ENCODE results near the gene CCDC197.

The CCDC197 gene

DNA sequence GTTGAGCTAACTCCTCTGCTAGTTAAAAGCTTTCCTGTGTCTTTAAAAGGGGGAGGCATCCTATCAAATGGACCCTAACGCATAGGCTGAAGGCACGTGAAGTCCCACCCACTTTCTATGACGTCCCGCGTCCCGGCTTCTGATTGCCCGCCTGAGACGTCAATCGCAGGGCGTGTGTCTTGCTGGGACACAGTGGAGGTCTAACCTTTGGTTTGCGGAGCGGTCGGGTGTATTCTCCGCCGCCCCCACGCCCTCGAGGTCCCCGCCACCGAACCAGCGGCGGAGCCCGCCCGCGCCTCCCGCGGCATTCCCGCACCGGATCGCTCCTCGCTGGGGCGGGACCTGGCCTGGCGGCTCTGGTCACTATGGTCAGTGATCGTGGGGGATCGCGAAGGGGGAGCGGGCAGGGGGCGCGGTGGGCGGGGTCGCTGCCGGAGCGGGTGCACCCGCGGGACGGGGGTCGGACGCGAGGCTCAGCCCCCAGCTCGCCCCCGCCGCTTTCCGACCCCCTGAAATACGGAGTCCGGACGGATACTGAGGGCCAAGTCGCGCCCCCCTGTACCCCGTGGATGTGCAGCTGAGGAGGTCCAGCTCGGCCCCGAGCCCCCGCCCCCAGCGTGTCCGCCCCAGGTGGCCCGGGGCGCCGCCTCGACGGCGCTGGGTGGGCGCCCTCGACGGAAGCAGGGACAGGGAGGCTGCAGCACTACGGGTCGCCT, 29.2 kb downstream of the CCDC197 start, which contains the start of gene OTUB2:
Gene OTUB2 (plus strand): TSS at position 168 of the 716 bp plus-strand sequence. CDS start 198 bp downstream, at position 366.
- peak; percentile 98 for DNase-seq (ENCODE audit: low read depth)

DNA sequence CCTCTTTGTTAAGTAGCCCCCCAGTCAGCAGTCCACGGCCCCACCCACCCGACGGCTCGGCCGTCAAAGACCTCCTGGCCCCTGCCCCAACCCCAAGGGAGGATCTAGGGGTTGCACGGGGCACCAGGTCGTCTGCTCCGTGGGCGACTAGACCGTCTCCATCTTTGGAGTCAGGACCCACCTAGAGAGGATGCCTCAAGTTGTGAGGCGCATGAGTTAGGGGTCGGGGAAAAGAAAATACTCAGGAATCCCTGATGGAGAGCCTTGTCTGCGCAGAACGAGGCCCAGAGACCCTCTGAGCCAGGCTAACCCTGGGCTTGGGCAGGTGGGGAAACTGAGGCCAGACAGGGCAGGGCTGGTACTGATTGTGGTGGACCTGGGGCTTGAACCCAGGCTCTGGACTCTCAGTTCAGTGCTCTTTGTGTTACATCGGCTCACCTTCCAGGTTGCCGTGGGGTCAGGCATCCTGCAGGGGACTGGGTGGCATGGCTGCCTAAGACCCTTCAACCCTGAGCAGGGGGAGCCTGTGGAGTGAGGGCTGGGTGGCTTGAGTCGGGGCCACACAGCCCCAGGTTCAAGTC, 29.9 kb downstream of the CCDC197 start:
- no peak for DNase-seq (ENCODE audit: low read depth)

- no peak for DNase-seq (ENCODE audit: low read depth)
Measured at GRCh38 chr14:94027566-94028449, 30.7 kb downstream of the CCDC197 start.

DNA sequence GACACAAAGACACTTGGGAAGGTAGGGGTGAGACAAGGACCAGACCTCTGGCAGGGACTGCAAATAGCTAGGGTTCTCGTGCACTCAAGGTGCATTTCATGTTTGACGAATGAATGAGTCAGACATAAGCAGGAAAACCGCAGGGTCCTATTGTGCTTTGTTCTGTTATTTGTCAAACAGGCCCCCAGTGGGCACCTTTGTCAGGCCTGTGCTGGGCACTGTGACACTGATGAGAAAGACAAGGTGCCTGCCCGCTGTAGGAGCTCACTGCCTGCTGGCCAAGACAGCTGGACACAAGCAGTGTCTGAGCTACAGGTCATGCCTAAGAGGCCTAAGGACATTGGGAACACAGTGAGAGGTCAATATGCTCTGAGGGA, 31.3 kb downstream of the CCDC197 start:
- DNase-seq (ENCODE audit: low read depth) = no peak

- no peak for DNase-seq (ENCODE audit: low read depth)
Measured at GRCh38 chr14:94029265-94029664, 32.2 kb downstream of the CCDC197 start.

DNA sequence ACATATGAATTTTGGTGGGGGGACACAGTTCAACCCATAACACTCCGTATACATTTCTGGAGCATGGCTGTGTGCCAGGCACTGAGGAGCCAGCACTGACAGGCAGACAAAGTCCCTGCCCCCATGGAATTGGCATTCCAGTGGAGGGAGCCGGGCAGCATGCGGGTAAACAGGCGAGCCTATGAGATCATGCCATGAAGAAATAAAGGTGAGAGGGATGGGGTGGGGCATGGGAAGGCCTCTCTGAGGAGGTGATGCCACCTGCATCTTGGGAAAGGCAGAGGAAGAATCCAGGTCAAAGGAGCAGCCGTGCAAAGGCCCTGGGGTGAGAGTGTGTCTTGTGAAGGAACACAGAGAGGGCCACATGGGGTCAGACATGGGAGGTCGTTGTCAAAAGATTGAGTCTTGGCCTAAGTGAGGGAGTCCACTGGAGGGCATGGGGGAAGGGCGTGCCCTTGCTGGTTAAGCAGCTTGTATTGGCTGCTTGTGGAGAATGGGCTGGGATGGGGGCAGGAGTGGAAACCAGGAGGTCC, 32.6 kb downstream of the CCDC197 start:
- DNase-seq (ENCODE audit: low read depth) = no peak

DNA sequence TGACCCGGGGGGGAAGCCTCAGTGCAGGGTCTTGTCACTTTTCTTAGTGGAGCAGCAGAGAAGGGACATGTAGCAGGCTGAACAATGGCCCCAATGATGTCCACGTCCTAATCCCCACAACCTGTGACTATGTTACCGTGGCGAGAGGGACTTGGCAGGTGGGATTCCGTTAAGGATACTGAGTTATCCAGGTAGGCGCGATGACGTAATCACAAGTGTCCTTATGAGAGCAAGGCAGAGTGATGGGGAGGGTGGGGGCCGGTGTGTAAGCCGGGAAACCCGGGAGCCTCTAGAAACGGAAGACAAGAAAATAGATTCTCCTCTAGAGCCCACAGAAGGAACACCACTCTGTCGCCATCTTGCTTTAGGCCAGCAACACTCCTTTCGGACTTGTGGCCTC, 33.5 kb downstream of the CCDC197 start:
- DNase-seq (ENCODE audit: low read depth) = no peak

GRCh38 chr14:94031161-94031882, 34.2 kb downstream of the CCDC197 start:
- DNase-seq (ENCODE audit: low read depth) = no peak

DNA sequence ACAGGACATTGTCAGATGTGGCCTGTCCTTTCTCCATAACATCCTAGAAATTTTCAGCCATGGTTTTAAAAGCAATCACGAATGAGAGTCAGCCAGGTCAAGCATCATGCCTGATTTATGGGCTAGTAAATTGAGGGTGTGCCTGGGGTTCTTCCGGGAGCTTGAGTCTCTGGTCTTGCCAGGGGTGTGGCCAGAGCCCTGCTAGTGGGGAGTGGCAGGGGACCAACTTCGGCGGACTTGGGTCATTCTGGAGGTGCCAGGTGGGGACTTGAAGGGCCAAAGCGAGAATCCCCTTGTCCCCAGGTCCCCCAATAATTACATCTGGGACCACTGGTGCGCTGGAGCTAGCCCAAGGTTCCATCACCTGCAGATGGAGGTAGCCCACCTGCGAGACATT, 34.8 kb downstream of the CCDC197 start:
- no peak for DNase-seq (ENCODE audit: low read depth)

- DNase-seq (ENCODE audit: low read depth) = no peak
Measured at GRCh38 chr14:94034886-94035285, 37.8 kb downstream of the CCDC197 start.

DNA sequence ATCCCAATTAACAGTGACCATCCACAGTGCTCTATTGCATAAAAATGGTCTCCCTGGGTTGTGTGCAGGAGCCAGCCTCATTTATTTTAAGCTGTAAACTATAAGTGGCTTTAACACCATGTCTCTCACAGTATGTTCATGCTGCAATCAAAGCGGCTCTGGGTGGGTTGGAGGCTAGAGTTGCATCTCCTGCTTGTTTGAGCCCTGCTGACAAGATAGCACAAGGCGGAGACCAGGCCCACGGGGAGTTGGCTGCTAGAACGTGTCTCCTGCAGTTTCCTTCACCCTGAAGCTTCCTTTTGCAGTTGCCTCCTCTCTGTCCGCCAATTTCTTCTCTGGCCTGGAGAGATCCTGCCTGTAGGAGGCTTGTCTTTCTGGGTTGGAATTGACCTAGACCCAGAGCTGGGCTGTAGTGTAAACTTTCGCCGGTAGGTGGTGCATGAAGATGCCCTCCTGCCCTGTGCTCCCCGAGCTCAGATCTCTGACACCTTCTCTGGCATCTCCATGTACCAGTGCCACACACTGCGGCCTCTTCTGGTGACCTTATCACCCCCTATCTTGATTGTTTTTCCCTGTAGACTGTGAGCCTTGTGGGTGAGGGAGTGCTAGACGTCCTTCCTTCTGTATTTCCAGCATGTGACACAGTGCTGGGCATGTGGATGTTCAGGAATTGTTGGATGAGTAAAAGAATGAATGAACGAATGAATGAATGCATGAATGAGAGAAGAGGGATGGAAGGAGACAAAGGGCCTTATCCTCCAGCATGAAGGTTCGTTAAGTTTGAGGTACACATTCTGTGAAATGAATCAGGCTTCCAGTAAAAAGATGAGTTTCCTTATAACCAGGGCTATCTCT, 39.4 kb downstream of the CCDC197 start:
- DNase-seq (ENCODE audit: low read depth) = peak; percentile 67

- DNase-seq (ENCODE audit: low read depth) = no peak
Measured at GRCh38 chr14:94037954-94038353, 40.9 kb downstream of the CCDC197 start.

DNA sequence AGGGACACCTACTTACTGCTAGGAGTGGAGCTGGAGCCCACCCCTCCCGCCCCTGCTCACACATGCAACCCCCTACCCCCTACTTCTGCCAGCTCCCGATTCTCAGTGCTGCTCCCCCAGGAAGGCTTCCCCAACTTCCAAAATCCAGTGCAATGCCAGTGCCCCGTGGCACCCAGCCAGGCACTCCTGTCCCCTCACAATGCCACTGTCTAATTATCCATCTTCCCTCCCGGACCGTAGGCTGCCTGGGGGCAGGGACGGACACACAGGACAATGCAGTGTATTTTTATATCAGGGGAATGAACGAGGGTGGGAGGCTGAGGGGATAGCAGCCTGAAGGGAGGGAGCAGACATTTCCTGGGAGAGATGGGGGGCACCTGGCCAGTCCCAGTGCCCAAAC, 41.4 kb downstream of the CCDC197 start:
- no peak for DNase-seq (ENCODE audit: low read depth)

- no peak for DNase-seq (ENCODE audit: low read depth)
Measured at GRCh38 chr14:94038921-94039629, 42.0 kb downstream of the CCDC197 start.

DNA sequence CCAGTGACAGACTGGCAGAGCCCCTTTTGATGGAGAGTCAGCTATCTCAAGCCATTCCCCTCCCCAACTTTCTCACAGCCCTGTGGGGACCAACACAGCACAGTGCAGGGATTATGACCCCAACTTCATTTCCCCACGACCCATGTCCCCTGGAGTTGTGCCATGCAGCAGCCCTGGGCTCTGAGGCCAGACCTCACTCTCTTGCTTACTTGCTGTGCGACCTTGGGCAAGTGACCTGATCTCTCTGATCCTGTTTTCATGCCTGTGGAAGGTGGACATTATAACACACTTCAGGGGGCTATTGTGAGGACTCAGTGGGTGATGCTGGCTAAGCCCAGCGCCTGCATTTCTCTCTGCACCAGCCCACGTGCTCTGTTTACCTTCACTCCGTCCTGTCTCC, 43.1 kb downstream of the CCDC197 start:
- no peak for DNase-seq (ENCODE audit: low read depth)

DNA sequence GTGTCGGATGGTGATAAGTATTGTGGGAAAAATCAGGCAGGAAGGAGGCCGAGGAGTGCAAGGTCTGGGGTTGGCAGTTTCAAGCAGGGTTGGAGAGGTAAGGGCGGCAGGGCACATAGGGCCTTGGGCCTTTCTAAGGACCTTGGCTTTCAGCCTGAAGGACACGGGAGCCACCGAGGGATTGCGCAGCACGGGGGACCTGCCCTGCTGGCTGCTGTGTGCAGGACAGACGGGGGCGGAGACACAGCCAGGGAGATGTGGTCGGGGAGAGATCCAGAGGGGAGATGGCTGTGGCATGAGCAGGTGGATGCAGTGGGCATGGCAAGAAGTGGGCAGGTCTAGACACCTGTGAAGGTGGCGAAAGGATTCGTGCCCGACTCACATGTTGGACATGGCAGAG, 43.7 kb downstream of the CCDC197 start:
- no peak for DNase-seq (ENCODE audit: low read depth)

DNA sequence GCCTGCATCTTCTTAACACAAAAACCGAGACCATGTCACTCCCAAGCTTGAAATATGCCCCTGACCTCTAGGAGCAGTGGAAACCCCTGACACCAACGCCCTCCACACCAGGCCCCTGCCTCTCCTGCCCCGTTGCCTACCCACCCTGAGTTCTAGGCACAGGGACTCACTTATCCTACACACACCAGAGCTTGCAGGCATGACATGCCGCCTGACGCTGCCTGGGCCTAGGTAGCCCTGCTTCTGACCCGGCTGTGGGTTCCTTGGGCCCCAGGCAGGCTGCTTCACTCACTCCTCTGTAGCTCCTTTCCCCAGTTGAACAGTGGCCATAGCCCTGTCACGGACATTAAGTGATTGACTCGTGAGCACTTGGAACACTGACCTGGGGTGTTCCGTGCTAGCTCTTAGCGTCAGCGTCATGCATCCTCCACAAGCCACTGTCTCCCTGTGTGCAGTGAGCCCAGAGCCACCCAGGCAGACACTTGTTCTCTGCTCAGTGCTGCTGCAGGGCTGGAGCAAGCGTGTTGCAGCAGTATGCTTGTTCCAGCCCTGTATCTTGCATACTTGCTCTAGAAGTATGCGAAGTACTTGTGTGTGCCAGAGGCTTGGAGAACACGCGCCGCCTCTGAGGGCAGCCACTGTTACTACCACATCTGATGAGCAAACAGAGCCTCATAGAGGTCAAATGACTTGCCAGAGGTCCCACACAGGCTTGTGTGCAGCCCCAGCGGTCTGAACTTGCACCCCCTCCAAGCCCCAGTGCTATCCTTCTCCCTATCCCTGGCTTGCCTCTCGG, 44.6 kb downstream of the CCDC197 start:
- peak; percentile 47 for DNase-seq (ENCODE audit: low read depth)

GRCh38 chr14:94042433-94043091, 45.5 kb downstream of the CCDC197 start:
- DNase-seq (ENCODE audit: low read depth) = no peak
